GM12874 (cell line): ENCODE results near the gene KLHDC4.

Experiments used
- CTCF ChIP-seq: IDR thresholded peaks from 2 replicates; pipeline ENCODE4 v1.5.1; 2011; ENCODE audit warnings: low read depth, mild to moderate bottlenecking, control low read depth, low read length, moderate library complexity; ENCODE audit not compliant: insufficient read depth

KLHDC4 gene

GRCh38 chr16:87666919-87667318 lies 98.9 kb downstream of the KLHDC4 start:
- no peak for TF ChIP-seq CTCF

GRCh38 chr16:87665193-87665592 lies 100.6 kb downstream of the KLHDC4 start:
- no peak for TF ChIP-seq CTCF

- TF ChIP-seq CTCF: no peak
Observed at GRCh38 chr16:87664792-87665191, 101.0 kb downstream of the KLHDC4 start.

GRCh38 chr16:87662254-87663204 lies 103.3 kb downstream of the KLHDC4 start:
- no peak for TF ChIP-seq CTCF

- TF ChIP-seq CTCF: no peak
Observed at GRCh38 chr16:87661561-87661960, 104.2 kb downstream of the KLHDC4 start.

GRCh38 chr16:87658564-87659225 lies 107.1 kb downstream of the KLHDC4 start:
- TF ChIP-seq CTCF: no peak
